Subcutaneous abdominal adipose tissue (tissue), 5 donors: ENCODE measurements around the gene HNRNPU.

Source experiments
- H3K27ac ChIP-seq: one replicate; pipeline ENCODE4 v1.7.0; 2013; ENCODE audit warnings: low read depth, mild to moderate bottlenecking, inconsistent platforms, low read length, moderate library complexity
- H3K27me3 ChIP-seq, 5 donors: one replicate each; pipeline ENCODE4 v1.7.0; 2013; ENCODE audit warnings: low read length in 5 of 5, inconsistent platforms in 1 of 5; ENCODE audit not compliant: control insufficient read depth in 5 of 5, insufficient read depth in 4 of 5
- H3K36me3 ChIP-seq, 5 donors: one replicate each; pipeline ENCODE4 v1.7.0; 2013; ENCODE audit warnings: low read length in 5 of 5; ENCODE audit not compliant: control insufficient read depth in 5 of 5, insufficient read depth in 5 of 5
- H3K4me1 ChIP-seq, 5 donors: one replicate each; pipeline ENCODE4 v1.7.0; 2013; ENCODE audit warnings: low read length in 5 of 5, mild to moderate bottlenecking in 3 of 5, moderate library complexity in 1 of 5; ENCODE audit not compliant: control insufficient read depth in 5 of 5, insufficient read depth in 5 of 5
- H3K4me3 ChIP-seq, 5 donors: one replicate each; pipeline ENCODE4 v1.7.0; 2013; ENCODE audit warnings: low read length in 5 of 5, low read depth in 1 of 5
- H3K9ac ChIP-seq, 5 donors: one replicate each; pipeline ENCODE4 v1.7.0; 2013; ENCODE audit warnings: low read length in 5 of 5, mild to moderate bottlenecking in 4 of 5, moderate library complexity in 3 of 5
- H3K9me3 ChIP-seq, 5 donors: one replicate each; pipeline ENCODE4 v1.7.0; 2013; ENCODE audit warnings: low read length in 5 of 5; ENCODE audit not compliant: control insufficient read depth in 5 of 5
- donor health status: healthy.
- donor health status: healthy.
- donor health status: healthy.
- donor health status: healthy.
- donor health status: healthy.

Gene HNRNPU

GRCh38 chr1:244878681-244879080 lies 14.3 kb upstream of the HNRNPU start:
- H3K9ac ChIP-seq = no peak overlapping the region
- H3K9me3 ChIP-seq = no peaks in the 10 kb centered on the region
- no peaks in the 10 kb centered on the region for H3K36me3 ChIP-seq
- no peak overlapping the region for H3K4me3 ChIP-seq
- H3K27me3 ChIP-seq = no peaks in the 10 kb centered on the region
- H3K4me1 ChIP-seq = no peaks in the 10 kb centered on the region
- no peak overlapping the region for H3K27ac ChIP-seq

DNA sequence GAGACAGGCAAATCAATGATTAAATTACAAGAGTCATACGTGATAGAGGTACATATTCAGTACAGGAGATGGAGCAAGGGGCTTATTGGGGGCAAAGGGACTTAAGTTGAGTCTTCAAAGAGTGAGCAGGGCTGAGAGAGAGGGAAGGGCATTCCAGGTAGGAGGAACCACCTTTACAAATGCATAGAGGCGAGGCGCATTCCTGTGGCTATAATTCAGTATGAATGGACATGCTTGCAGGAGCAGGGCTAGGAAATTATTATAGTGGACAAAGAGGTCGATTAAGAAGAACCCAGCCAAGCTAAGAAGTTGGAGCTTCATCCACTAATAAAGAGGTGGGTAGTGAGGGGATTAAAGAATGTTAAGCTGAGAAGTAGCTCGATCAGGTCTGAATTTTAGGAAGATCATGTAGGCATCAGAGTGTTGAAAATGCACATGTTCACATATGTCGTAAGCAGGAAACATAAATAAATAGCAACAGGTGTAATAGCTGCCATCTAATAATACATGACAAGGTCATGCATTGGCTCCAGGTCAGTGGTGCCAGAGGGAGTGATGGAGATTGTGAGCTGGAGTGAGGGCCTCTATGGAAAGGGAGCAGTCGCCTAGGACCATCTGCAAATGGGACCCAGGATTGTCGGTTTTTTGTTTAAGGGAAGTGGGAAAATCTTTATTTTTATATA lies 12.0 kb upstream of the HNRNPU start:
- no peaks in the 10 kb centered on the region for H3K27me3 ChIP-seq
- no peak overlapping the region for H3K4me3 ChIP-seq
- no peak overlapping the region for H3K27ac ChIP-seq
- no peak overlapping the region for H3K9ac ChIP-seq
- H3K36me3 ChIP-seq = no peaks in the 10 kb centered on the region
- H3K9me3 ChIP-seq = no peaks in the 10 kb centered on the region
- no peaks in the 10 kb centered on the region for H3K4me1 ChIP-seq

DNA sequence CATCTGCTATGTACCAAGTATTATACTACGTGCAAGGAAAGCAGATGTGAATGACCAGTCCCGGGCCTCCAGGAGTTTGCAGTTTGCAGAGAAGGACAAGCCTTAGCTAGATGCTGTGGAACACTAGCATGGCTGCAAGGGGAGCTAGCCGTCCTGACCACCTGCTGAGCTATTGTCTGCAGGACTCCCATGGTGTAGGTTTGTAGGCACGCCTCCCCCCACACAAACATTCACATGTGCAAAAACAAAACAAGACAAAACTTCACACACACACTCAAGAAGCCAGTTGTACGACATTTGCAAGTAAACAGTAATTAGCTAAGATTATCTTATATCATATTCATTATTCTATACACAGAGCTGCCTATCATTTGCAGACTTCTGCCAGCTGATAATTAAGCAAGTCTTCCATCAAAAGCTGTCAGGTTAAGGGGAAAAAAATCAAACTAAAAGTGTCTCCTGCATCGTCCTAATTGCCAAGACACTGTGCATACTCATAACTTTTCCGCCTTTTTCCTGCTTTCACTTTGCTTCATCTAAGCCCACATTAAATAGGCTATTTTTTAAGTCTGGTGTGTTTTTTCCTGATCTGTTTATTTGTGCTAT lies 10.7 kb upstream of the HNRNPU start:
- no peaks in the 10 kb centered on the region for H3K4me1 ChIP-seq
- H3K9me3 ChIP-seq = no peaks in the 10 kb centered on the region
- H3K27me3 ChIP-seq = no peaks in the 10 kb centered on the region
- no peak overlapping the region for H3K4me3 ChIP-seq
- no peak overlapping the region for H3K9ac ChIP-seq
- no peak overlapping the region for H3K27ac ChIP-seq
- no peaks in the 10 kb centered on the region for H3K36me3 ChIP-seq

- H3K4me1 ChIP-seq = peaks cover 0 to 10% (median 4%) of the 10 kb centered on the region in 5 donors
- no peak overlapping the region for H3K9ac ChIP-seq
- H3K4me3 ChIP-seq = no peak overlapping the region
- H3K27me3 ChIP-seq = no peaks in the 10 kb centered on the region
- H3K9me3 ChIP-seq = no peaks in the 10 kb centered on the region
- no peaks in the 10 kb centered on the region for H3K36me3 ChIP-seq
- H3K27ac ChIP-seq = no peak overlapping the region
These were observed 5.6 kb upstream of the HNRNPU start for GRCh38 chr1:244869950-244870349.

DNA sequence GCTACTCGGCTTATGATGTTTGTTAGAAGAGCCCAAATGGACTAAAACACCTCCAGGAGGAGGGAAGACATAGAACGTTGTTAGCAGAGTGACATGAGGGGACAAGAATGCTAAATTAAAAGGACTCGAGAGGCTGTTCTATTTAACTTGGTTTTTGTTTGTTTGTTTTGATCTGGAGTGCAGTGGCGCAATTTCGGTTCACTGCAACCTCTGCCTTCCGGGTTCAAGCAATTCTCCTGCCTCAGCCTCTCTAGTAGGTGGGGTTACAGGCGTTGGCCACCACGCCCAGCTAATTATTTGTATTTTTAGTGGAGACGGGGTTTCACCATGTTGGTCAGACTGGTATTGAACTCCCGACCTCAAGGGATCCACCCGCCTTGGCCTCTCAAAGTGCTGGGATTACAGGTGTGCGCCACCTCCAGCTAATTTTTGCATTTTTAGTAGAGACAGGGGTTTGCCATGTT lies 5.1 kb upstream of the HNRNPU start:
- Histone ChIP-seq H3K9ac (no peak overlapping the region), H3K27ac (no peak overlapping the region), H3K4me3 (no peak overlapping the region), H3K36me3 (no peaks in the 10 kb centered on the region), H3K9me3 (no peaks in the 10 kb centered on the region), H3K27me3 (no peaks in the 10 kb centered on the region), H3K4me1 (peaks cover 0 to 13% (median 6%) of the 10 kb centered on the region in 5 donors)

DNA sequence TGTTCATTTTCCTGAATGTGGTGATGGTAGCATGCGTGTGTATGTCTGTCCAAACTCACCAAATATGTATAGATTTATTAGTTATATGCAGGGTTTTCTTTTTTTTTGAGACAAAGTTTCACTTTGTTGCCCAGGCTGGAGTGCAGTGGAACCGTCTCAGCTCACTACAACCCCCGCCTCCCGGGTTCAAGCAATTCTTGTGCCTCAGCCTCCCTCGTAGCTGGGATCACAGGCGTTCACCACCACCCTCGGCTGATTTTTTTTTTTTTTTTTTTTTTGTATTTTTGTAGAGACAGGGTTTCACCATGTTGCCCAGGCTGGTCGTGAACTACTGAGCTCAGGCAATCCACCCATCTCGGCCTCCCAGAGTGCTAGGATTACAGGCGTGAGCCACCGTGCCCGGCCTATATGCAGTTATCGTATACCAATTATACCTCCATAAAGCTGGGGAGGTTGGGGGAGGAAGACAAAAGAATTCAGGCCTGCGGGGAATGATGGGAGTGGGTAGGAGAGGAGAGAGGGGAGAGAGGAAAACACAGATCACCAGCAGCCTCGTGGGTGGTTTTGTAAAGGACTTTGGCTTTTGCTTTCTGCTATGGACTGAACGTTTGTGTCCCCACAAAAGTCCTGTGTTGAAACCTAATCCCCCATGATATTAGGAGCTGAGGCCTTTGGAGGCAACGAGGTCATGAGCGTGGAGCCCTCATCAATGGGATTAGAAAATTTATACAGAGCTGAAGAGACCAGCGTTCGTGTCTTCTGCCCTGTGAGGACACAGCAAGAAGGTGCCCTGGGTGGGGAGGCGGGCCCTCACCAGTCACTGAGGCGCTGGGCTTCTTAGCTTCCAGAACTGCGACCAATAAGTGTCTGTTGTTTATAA lies 4.4 kb upstream of the HNRNPU start:
- no peak overlapping the region for H3K27ac ChIP-seq
- no peaks in the 10 kb centered on the region for H3K36me3 ChIP-seq
- no peak overlapping the region for H3K4me3 ChIP-seq
- no peaks in the 10 kb centered on the region for H3K27me3 ChIP-seq
- no peak overlapping the region for H3K9ac ChIP-seq
- peaks cover 0 to 13% (median 6%) of the 10 kb centered on the region in 5 donors for H3K4me1 ChIP-seq
- H3K9me3 ChIP-seq = no peaks in the 10 kb centered on the region

DNA sequence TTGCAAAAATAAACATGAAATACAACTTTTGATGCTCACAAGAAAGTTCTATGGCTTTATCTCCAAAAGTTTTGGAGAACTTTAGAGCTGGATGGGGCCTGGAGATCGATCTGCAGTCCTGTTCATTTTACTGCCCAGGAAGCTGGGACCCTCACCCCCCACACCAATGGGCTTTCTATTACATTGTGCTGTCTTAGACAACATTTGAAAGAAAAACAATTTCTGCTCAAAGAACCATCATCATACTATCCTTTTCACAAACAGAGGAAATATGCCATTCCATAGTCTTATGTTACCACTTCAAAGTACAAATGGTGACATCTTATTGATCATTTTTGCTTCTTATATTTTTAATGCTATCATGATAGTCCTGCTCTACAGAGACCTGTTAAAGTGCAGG lies 2.0 kb upstream of the HNRNPU start:
- no peaks in the 10 kb centered on the region for H3K36me3 ChIP-seq
- H3K4me3 ChIP-seq = no peak overlapping the region
- H3K9ac ChIP-seq = peak overlapping the region in 1 of 5 donors; percentile 13
- H3K27ac ChIP-seq = no peak overlapping the region
- no peaks in the 10 kb centered on the region for H3K27me3 ChIP-seq
- no peaks in the 10 kb centered on the region for H3K9me3 ChIP-seq
- peaks cover 0 to 25% (median 18%) of the 10 kb centered on the region in 5 donors for H3K4me1 ChIP-seq

GRCh38 chr1:244865820-244866219 lies 1.5 kb upstream of the HNRNPU start:
- Histone ChIP-seq H3K27me3 (no peaks in the 10 kb centered on the region), H3K36me3 (peaks cover 0 to 4% (median 0%) of the 10 kb centered on the region in 5 donors), H3K9me3 (no peaks in the 10 kb centered on the region), H3K9ac (peak overlapping the region in 1 of 5 donors; percentile 13), H3K27ac (peak overlapping the region; percentile 96), H3K4me3 (no peak overlapping the region), H3K4me1 (peaks cover 0 to 30% (median 23%) of the 10 kb centered on the region in 5 donors)

DNA sequence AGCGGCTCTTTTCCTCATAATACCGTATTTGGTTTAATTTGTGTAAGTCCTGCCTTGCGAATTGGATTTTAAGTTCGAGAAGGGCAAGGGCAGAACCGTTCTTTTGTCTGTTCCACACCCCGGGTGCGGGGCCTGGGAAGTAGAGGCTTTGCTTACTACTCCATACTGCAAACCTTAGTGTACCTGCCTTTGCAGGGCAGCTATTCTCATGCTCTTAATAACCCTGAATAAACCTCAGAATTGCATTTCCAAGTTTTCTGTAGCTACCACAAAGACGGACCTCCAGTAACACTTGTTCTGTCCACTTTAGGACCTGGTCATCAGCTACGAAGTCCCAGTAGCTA lies 657 bp upstream of the HNRNPU start:
- H3K27me3 ChIP-seq = no peaks in the 10 kb centered on the region
- H3K9me3 ChIP-seq = no peaks in the 10 kb centered on the region
- peaks cover 3 to 11% (median 8%) of the 10 kb centered on the region in 5 donors for H3K36me3 ChIP-seq
- H3K4me3 ChIP-seq = peak overlapping the region; percentile 73 to 100 (median 98)
- H3K4me1 ChIP-seq = peaks cover 0 to 38% (median 32%) of the 10 kb centered on the region in 5 donors
- H3K27ac ChIP-seq = peak overlapping the region; percentile 96
- H3K9ac ChIP-seq = peak overlapping the region; percentile 79 to 100 (median 94)
